T-helper 2 cell (primary cell): Measurements from ENCODE around the gene CFAP74.

ENCODE experiments used
- DNase-seq, 5 experiments: peaks; one replicate each; pipeline versions ENCODE4 v3.0.0 to v3.0.0-alpha.2; 2012 to 2022

Gene CFAP74

GRCh38 chr1:1967151-1967550, 36.4 kb downstream of the CFAP74 start:
- no peak for DNase-seq

DNA sequence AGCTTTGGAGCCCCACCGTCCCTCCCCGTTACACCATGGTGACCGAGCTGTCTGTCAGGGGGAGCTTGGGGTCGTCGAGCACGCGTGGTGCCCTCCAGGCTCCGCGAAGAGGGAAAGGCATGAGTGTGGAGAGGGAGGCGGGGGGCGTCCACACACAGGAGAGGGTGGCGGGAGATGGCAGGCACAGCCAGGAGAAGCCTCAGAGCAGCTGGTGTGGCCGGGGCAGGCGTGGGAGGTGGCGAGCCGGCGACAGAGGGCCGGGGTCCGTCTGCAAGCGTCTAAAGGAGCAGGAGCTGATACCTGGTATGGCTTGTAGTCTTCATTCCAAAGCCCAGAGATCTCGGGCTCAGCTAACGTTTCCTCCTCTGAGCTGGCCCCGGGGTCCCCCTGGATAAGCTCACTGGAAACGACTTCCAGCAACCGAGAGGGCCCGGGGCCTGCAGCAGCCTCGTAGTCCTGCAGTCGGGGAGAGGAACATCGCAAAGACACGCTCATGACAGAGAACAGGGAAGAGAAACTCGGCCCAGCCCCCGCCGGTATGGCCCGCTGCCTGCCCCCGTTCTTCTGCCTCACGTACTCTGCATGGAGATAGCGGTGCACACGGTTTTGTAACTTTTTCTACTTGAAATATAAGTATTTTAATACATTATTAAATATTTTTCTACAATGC, 37.4 kb downstream of the CFAP74 start:
- DNase-seq = no peak

GRCh38 chr1:1965546-1965945, 38.0 kb downstream of the CFAP74 start:
- no peak for DNase-seq

GRCh38 chr1:1964811-1965210, 38.8 kb downstream of the CFAP74 start:
- no peak for DNase-seq

- DNase-seq = no peak
Observed at GRCh38 chr1:1963570-1963969, 40.0 kb downstream of the CFAP74 start.

DNA sequence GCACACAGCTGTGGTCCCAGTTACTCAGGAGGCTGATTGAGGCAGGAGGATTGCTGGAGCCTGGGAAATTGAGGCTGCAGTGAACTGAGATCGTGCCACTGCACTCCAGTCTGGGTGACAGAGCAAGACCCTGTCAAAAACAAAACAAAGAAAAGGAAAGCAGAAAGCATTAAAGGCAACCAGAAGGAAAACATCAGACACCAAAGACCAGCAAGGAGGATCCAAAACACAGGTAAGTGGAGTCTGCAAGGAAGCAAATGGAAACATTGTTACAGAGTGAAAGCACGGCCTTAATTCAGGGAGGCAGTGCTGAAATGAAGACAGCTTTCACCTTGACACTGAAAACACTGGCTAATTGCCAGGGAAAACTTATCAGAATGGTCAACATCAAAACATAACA, 40.8 kb downstream of the CFAP74 start:
- DNase-seq = no peak

DNA sequence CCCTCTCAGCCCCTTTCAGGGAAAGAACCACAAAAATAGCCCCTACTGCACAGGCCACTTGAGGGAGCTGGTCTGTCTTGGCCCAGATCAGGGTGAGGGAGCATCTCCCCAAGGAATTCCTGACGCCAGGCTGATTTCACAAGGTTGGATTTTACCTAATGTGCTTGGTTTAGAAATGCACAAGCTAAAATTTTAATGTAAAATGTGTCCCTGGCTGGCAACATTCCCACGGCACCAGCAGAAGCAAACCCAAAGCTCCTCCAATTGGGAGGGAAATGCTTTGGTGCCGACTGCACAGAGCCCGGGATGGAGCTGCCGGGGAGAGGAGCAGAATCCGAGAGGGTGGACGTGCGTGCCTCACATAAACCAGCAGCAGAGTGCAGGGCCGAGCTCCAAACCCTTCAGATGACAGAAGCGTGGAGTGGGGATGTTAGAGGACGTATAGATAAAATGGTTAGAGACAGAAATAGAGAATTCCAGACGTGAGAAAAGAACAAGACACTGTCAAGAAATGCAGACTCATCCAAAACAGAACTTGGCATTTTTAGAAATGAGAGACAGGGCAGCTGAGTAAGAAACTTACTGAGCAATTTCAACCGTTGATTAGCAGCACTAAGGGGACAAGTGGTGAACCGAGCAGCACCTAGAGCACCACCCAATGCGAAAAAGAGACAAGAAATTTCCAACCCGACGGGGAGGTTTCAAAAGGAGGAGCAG, 42.9 kb downstream of the CFAP74 start:
- DNase-seq = no peak

GRCh38 chr1:1959840-1960479, 43.6 kb downstream of the CFAP74 start:
- DNase-seq = peak in 4 of 5 experiments; percentile 12 to 56 (median 48)

- no peak for DNase-seq
Observed at GRCh38 chr1:1959459-1959839, 44.1 kb downstream of the CFAP74 start.

DNA sequence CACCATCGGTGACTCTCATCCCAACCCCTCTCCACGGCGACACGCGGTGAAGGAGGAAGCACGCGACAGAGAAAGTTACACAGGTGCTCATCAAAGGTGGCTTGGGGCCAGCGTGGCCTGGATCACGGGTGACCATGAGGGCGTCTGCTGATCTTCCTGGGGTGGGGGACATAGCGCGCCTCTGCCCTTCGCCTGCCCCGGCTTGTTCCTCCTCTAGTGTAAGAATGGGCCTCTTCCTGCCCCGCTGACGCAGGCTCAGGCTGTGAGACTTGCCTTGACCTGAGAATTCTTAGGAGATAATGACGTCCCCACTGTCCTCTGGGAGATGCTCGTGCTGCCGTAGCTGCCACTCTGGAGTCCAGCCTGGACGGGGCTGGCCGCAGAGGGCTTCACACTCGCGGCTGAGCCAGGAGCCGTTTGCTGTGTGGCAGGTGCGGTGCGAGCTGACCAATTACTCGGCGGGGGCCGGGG, 45.5 kb downstream of the CFAP74 start:
- no peak for DNase-seq

DNA sequence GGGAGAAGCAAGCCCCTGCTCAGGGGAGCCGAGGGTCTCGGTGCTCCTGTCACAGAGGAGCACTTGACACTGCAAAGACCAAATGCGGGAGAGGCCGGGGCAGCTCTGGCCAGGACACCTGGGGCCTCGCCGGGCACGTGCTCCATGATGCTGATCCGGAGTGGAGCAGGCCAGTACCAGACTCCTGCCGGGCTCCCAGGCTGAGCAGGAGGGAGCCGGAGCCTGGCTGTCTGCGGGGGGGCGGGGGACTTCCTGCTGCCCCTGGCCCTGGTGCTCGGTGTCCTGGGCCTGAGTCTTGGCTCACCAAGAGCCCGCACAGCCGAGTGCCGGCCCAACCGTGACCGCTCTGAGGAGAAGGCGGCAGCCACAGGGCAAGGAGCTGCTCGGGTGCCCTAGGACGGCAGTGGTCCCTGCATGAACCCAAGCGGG, 46.0 kb downstream of the CFAP74 start:
- no peak for DNase-seq

- no peak for DNase-seq
Observed at GRCh38 chr1:1956586-1957532, 46.7 kb downstream of the CFAP74 start.

- DNase-seq = no peak
Observed at GRCh38 chr1:1956101-1956500, 47.5 kb downstream of the CFAP74 start.

GRCh38 chr1:1955621-1956094, 47.9 kb downstream of the CFAP74 start:
- DNase-seq = no peak

DNA sequence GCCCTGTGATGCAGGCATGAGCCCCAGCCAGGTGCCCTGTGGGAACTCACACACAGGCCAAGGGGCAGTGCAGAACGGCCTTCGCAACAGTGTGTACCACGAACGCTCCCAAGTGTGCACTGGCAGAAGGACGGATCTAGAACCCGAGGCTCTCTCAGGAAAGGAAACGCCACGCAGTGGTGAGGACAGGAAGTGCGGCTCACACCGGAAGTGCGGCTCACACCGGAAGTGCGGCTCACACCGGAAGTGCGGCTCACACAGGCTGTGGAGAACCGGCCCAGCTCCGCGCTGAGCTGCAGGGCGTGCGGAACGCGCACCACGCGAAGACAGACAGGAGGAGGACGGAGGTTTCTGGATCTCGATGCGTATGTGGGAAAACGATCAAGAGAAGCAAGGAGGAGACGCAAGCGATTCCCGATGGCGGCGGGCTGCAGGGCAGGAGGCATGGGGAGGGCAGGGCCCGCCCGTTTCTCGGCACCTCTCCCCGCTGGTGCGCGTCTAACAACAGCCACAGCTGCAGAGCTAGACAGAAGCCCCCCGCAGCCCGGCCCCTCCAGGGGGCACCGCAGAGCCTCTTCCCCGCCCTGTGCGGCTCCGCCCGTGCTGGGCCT, 48.6 kb downstream of the CFAP74 start:
- peak in 1 of 5 experiments; percentile 11 for DNase-seq

GRCh38 chr1:1954015-1954414, 49.6 kb downstream of the CFAP74 start:
- DNase-seq = no peak

- no peak for DNase-seq
Observed at GRCh38 chr1:1950940-1951339, 52.6 kb downstream of the CFAP74 start.

DNA sequence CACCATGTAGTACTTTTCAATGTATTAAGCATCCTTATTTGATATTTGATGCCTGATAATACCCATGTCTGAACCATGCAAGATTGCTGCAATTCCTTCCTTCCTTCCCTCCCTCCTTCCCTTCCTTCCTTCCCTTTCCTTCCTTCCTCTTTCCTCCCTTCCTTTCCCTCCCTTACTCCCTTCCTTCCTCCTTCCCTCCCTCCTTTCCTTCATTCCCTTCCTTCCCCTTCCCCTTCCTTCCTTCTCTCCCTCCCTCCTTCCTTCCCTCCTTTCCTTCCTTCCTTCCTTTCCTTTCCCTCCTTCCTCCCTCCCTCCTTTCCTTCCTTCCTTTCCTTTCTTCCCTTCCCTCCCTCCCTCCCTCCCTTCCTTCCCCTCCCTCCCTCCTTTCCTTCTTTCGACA, 54.8 kb downstream of the CFAP74 start:
- DNase-seq = no peak

- DNase-seq = no peak
Observed at GRCh38 chr1:1947493-1947892, 56.1 kb downstream of the CFAP74 start.

- DNase-seq = no peak
Observed at GRCh38 chr1:1946540-1946939, 57.0 kb downstream of the CFAP74 start.

GRCh38 chr1:1945782-1946393, 57.7 kb downstream of the CFAP74 start:
- no peak for DNase-seq
